Activated CD4-positive, alpha-beta memory T cell treated with anti-CD3 and anti-CD28 coated beads for 36 hours (primary cell): ENCODE measurements around the gene RAP1B. TPM values are rescaled to one million over a fixed set of nuclear protein-coding genes. Genes with fewer than 3 reads are reported as not detected.
A peak's percentile ranks its signal among the peaks of the same experiment; 100 is the strongest.

ENCODE experiments used
- CTCF ChIA-PET: fragments of 350-600 bp; sonication (Branson Sonifier 250); formaldehyde crosslinking; loops from one replicate; lab custom pipeline; 2021; ENCODE audit warnings: antibody characterized with exemption, inconsistent platforms; lab: Charles Lee
- POLR2A ChIA-PET: fragments of 350-600 bp; sonication (Branson Sonifier 250); formaldehyde crosslinking; loops from one replicate; lab custom pipeline; 2021; ENCODE audit warnings: antibody characterized with exemption; lab: Charles Lee
- DNase-seq: peaks from one replicate; pipeline ENCODE4 v3.0.0-alpha.2; 2020
- H3K27ac Mint-ChIP-seq: one replicate; pipeline ENCODE4 v1.8.0; 2021; ENCODE audit warnings: mixed read lengths
- H3K27me3 Mint-ChIP-seq: one replicate; pipeline ENCODE4 v1.8.0; 2021; ENCODE audit warnings: mixed read lengths
- H3K36me3 Mint-ChIP-seq: one replicate; pipeline ENCODE4 v1.8.0; 2021; ENCODE audit warnings: mixed read lengths
- H3K4me1 Mint-ChIP-seq: one replicate; pipeline ENCODE4 v1.8.0; 2021; ENCODE audit warnings: low read depth, mixed read lengths
- H3K4me3 Mint-ChIP-seq: one replicate; pipeline ENCODE4 v1.8.0; 2021; ENCODE audit warnings: mild to moderate bottlenecking, mixed read lengths
- H3K9me3 Mint-ChIP-seq: one replicate; pipeline ENCODE4 v1.8.0; 2021; ENCODE audit warnings: mixed read lengths
- intact Hi-C: fragments of 100-400 bp; cut with micrococcal nuclease; formaldehyde crosslinking; loops from one replicate; pipeline ENCODE4 v1.15.1; 2023
- total RNA-seq, 2 experiments: library from RNA; stranded (reverse); gene quantifications; one replicate each; pipeline ENCODE4 v1.2.3, GENCODE V29; 2021

The RAP1B gene
- total RNA-seq, 2 experiments from 2014 or later, result 211 to 213 TPM

GRCh38 chr12:68611806-68612160, 1.1 kb downstream of the RAP1B start:
- H3K27me3 Mint-ChIP-seq, result no peaks in the 10 kb centered on the region
- peak overlapping the region; percentile 94 for H3K4me3 Mint-ChIP-seq
- H3K4me1 Mint-ChIP-seq, result peaks cover 44% of the 10 kb centered on the region
- ChIA-PET CTCF (interaction anchor here (1.0 to 1.5 kb wide), 3 partner anchors 30 to 253 kb away, joined by 3 to 5 read pairs (median 5); no protein-coding TSS in a partner anchor), POLR2A (interaction anchor here (0.7 to 4.3 kb wide), 13 partner anchors 10 to 583 kb away, joined by 3 to 34 read pairs (median 5); partner anchors contain the start of gene MDM2)
- no peaks in the 10 kb centered on the region for H3K9me3 Mint-ChIP-seq
- intact Hi-C loops, result loop anchor here (1.0 to 10.0 kb wide), 12 partner anchors 30 to 494 kb away; partner anchors contain the start of genes IL26, MDM2, NUP107 and SLC35E3
- peak overlapping the region; percentile 98 for H3K27ac Mint-ChIP-seq
- peaks cover 29% of the 10 kb centered on the region for H3K36me3 Mint-ChIP-seq
- no peak for DNase-seq

- Mint-ChIP-seq H3K4me1 (peaks cover 46% of the 10 kb centered on the region), H3K36me3 (peaks cover 29% of the 10 kb centered on the region)
Measured at GRCh38 chr12:68612202-68612601, 1.5 kb downstream of the RAP1B start.

GRCh38 chr12:68612697-68613096, 2.0 kb downstream of the RAP1B start:
- peaks cover 32% of the 10 kb centered on the region for H3K36me3 Mint-ChIP-seq
- peaks cover 50% of the 10 kb centered on the region for H3K4me1 Mint-ChIP-seq
- ChIA-PET CTCF (interaction anchor here (0.6 to 1.5 kb wide), 7 partner anchors 23 to 281 kb away, joined by 3 to 5 read pairs (median 4); no protein-coding TSS in a partner anchor), POLR2A (interaction anchor here (0.7 to 4.3 kb wide), 14 partner anchors 20 to 493 kb away, joined by 3 to 34 read pairs (median 4); no protein-coding TSS in a partner anchor)
- peak overlapping the region; percentile 98 for H3K27ac Mint-ChIP-seq
- intact Hi-C loops, result loop anchor here (1.0 to 10.0 kb wide), 10 partner anchors 29 to 495 kb away; partner anchors contain the start of genes IL26, MDM2 and NUP107
- no peak for DNase-seq
- no peaks in the 10 kb centered on the region for H3K27me3 Mint-ChIP-seq
- H3K4me3 Mint-ChIP-seq, result peak overlapping the region; percentile 94
- no peaks in the 10 kb centered on the region for H3K9me3 Mint-ChIP-seq

More at GRCh38 chr12:68612202-68612601, 1.5 kb downstream of the RAP1B start:
- ChIA-PET POLR2A (interaction anchor here (0.7 to 4.3 kb wide), 17 partner anchors 9 to 584 kb away, joined by 3 to 34 read pairs (median 4); partner anchors contain the start of gene MDM2), CTCF (interaction anchor here (1.0 to 1.5 kb wide), 4 partner anchors 29 to 281 kb away, joined by 3 to 5 read pairs (median 4); no protein-coding TSS in a partner anchor)
- Mint-ChIP-seq H3K9me3 (no peaks in the 10 kb centered on the region), H3K27ac (peak overlapping the region; percentile 98), H3K27me3 (no peaks in the 10 kb centered on the region), H3K4me3 (peak overlapping the region; percentile 94)
- DNase-seq, result no peak
- intact Hi-C loops, result loop anchor here (1.0 to 10.0 kb wide), 10 partner anchors 29 to 495 kb away; partner anchors contain the start of genes IL26, MDM2 and NUP107

- ChIA-PET CTCF (interaction anchor here (0.6 to 1.8 kb wide), 9 partner anchors 23 to 391 kb away, joined by 3 to 7 read pairs (median 4); no protein-coding TSS in a partner anchor), POLR2A (interaction anchor here (0.7 to 4.3 kb wide), 12 partner anchors 10 to 494 kb away, joined by 3 to 34 read pairs (median 6); no protein-coding TSS in a partner anchor)
- Mint-ChIP-seq H3K9me3 (no peaks in the 10 kb centered on the region), H3K4me1 (peaks cover 50% of the 10 kb centered on the region), H3K36me3 (peaks cover 34% of the 10 kb centered on the region), H3K27ac (peak overlapping the region; percentile 98), H3K4me3 (peak overlapping the region; percentile 94), H3K27me3 (no peaks in the 10 kb centered on the region)
- DNase-seq, result peak; percentile 68
- intact Hi-C loops, result loop anchor here (2.0 to 10.0 kb wide), 3 partner anchors 195 to 496 kb away; partner anchors contain the start of genes IL26 and MDM2
Measured at GRCh38 chr12:68613209-68613904, 2.7 kb downstream of the RAP1B start.

GRCh38 chr12:68614105-68614679, 3.5 kb downstream of the RAP1B start:
- no peaks in the 10 kb centered on the region for H3K27me3 Mint-ChIP-seq
- POLR2A ChIA-PET, result interaction anchor here (0.9 kb wide), 1 partner anchor 9 kb away, joined by 3 read pairs; no protein-coding TSS in a partner anchor
- H3K27ac Mint-ChIP-seq, result peak overlapping the region; percentile 87
- peaks cover 40% of the 10 kb centered on the region for H3K36me3 Mint-ChIP-seq
- DNase-seq, result no peak
- H3K4me1 Mint-ChIP-seq, result peaks cover 58% of the 10 kb centered on the region
- peak overlapping the region; percentile 94 for H3K4me3 Mint-ChIP-seq
- CTCF ChIA-PET, result interaction anchor here (0.5 to 1.8 kb wide), 6 partner anchors 14 to 391 kb away, joined by 3 to 7 read pairs (median 4); no protein-coding TSS in a partner anchor
- H3K9me3 Mint-ChIP-seq, result no peaks in the 10 kb centered on the region
- intact Hi-C loops, result loop anchor here (5.0 to 10.0 kb wide), 2 partner anchors 389 to 497 kb away; partner anchors contain the start of gene IL26

GRCh38 chr12:68614769-68615168, 4.1 kb downstream of the RAP1B start:
- peaks cover 62% of the 10 kb centered on the region for H3K4me1 Mint-ChIP-seq
- H3K9me3 Mint-ChIP-seq, result no peaks in the 10 kb centered on the region
- no peak for DNase-seq
- CTCF ChIA-PET, result interaction anchor here (1.0 to 1.8 kb wide), 2 partner anchors 159 to 256 kb away, joined by 4 to 7 read pairs; no protein-coding TSS in a partner anchor
- H3K36me3 Mint-ChIP-seq, result peaks cover 40% of the 10 kb centered on the region
- intact Hi-C loops, result loop anchor here (5.0 to 10.0 kb wide), 2 partner anchors 390 to 497 kb away; partner anchors contain the start of gene IL26
- POLR2A ChIA-PET, result no interaction called here
- peak overlapping the region; percentile 94 for H3K4me3 Mint-ChIP-seq
- H3K27ac Mint-ChIP-seq, result peak overlapping the region; percentile 87
- H3K27me3 Mint-ChIP-seq, result no peaks in the 10 kb centered on the region

GRCh38 chr12:68617160-68617926, 6.6 kb downstream of the RAP1B start:
- Mint-ChIP-seq H3K27ac (peak overlapping the region; percentile 67), H3K4me3 (no peak overlapping the region), H3K27me3 (no peaks in the 10 kb centered on the region), H3K4me1 (peaks cover 82% of the 10 kb centered on the region), H3K36me3 (peaks cover 32% of the 10 kb centered on the region), H3K9me3 (no peaks in the 10 kb centered on the region)
- no peak for DNase-seq
- intact Hi-C loops, result loop anchor here (1.0 to 10.0 kb wide), 3 partner anchors 120 to 393 kb away; partner anchors contain the start of gene IL26
- ChIA-PET CTCF (interaction anchor here (1.0 kb wide), 2 partner anchors 23 to 252 kb away, joined by 3 read pairs; no protein-coding TSS in a partner anchor), POLR2A (interaction anchor here (1.0 to 1.4 kb wide), 6 partner anchors 11 to 498 kb away, joined by 3 to 6 read pairs (median 3); no protein-coding TSS in a partner anchor)

- POLR2A ChIA-PET, result interaction anchor here (1.4 kb wide), 2 partner anchors 9 to 122 kb away, joined by 3 to 4 read pairs; partner anchors contain the start of gene RAP1B
- H3K27me3 Mint-ChIP-seq, result no peaks in the 10 kb centered on the region
Measured at GRCh38 chr12:68619541-68619940, 8.8 kb downstream of the RAP1B start.

GRCh38 chr12:68620519-68621471, 10.1 kb downstream of the RAP1B start:
- no peak for DNase-seq
- POLR2A ChIA-PET, result interaction anchor here (1.4 to 1.5 kb wide), 2 partner anchors 9 to 10 kb away, joined by 4 read pairs; partner anchors contain the start of gene RAP1B
- H3K36me3 Mint-ChIP-seq, result peaks cover 27% of the 10 kb centered on the region
- intact Hi-C loops, result no loop called here
- H3K27me3 Mint-ChIP-seq, result no peaks in the 10 kb centered on the region
- H3K9me3 Mint-ChIP-seq, result no peaks in the 10 kb centered on the region
- H3K4me3 Mint-ChIP-seq, result no peak overlapping the region
- CTCF ChIA-PET, result interaction anchor here (0.7 to 1.1 kb wide), 2 partner anchors 140 to 186 kb away, joined by 3 read pairs; no protein-coding TSS in a partner anchor
- H3K4me1 Mint-ChIP-seq, result peaks cover 80% of the 10 kb centered on the region
- peak overlapping the region; percentile 28 for H3K27ac Mint-ChIP-seq

More at GRCh38 chr12:68619541-68619940, 8.8 kb downstream of the RAP1B start:
- Mint-ChIP-seq H3K9me3 (no peaks in the 10 kb centered on the region), H3K27ac (no peak overlapping the region), H3K4me3 (no peak overlapping the region), H3K36me3 (peaks cover 20% of the 10 kb centered on the region), H3K4me1 (peaks cover 83% of the 10 kb centered on the region)
- CTCF ChIA-PET, result interaction anchor here (0.7 to 1.4 kb wide), 3 partner anchors 139 to 261 kb away, joined by 3 read pairs; no protein-coding TSS in a partner anchor
- no peak for DNase-seq
- intact Hi-C loops, result loop anchor here (10.0 kb wide), 1 partner anchor 395 kb away; the partner anchor contains the start of gene IL26
